GM12878 (cell line): ENCODE results near the gene SCRN2. TPM values are rescaled to one million over a fixed set of nuclear protein-coding genes. Genes with fewer than 3 reads are reported as not detected.

Source experiments
- ATAC-seq: fragments of 200-7000 bp; cut with Tn5 transposase; 3 replicates; pipeline ENCODE4 v1.9.1; 2020; ENCODE audit warnings: mild to moderate bottlenecking, moderate library complexity
- BruUV-seq: library from RNA; stranded (reverse); fragments of 400-500 nt; replicated peaks from 2 replicates; lab custom pipeline; 2021; lab: Mats Ljungman, UMichigan
- CTCF ChIA-PET: fragments of 300-600 bp; sonication (Branson Sonifier 250); formaldehyde crosslinking; extraction: SDS; loops from one replicate; lab custom pipeline; 2021; ENCODE audit warnings: inconsistent platforms; lab: Yijun Ruan, JAX
- POLR2A ChIA-PET: fragments of 350-600 bp; formaldehyde crosslinking; extraction: SDS; loops from one replicate; lab custom pipeline; 2021; ENCODE audit warnings: inconsistent platforms; lab: Charles Lee
- RAD21 ChIA-PET: fragments of 300-600 bp; sonication (Branson Sonifier 250); formaldehyde crosslinking; loops from one replicate; lab custom pipeline; 2023; ENCODE audit warnings: antibody characterized with exemption; ENCODE audit not compliant: unreplicated experiment; lab: Charles Lee
- SMC1A ChIA-PET: fragments of 300-600 bp; sonication (Branson Sonifier 250); formaldehyde crosslinking; loops from one replicate; lab custom pipeline; 2023; ENCODE audit not compliant: unreplicated experiment, uncharacterized antibody; lab: Charles Lee
- DNase-seq: peaks from one replicate; pipeline ENCODE4 v3.0.0-alpha.2; 2011; ENCODE audit warnings: low read depth, low spot score
- FAIRE-seq: peaks from 3 replicates; lab custom pipeline; 2011; peaks lifted over from hg19 to GRCh38; lab: Jason Lieb, UNC
- H2AFZ ChIP-seq: 2 replicates; pipeline ENCODE4 v1.6.0; 2011; ENCODE audit warnings: low read depth, low read length, control low read depth; ENCODE audit not compliant: control insufficient read depth
- H3K27ac ChIP-seq: 2 replicates; pipeline ENCODE4 v1.5.1; 2011; ENCODE audit warnings: control low read depth; ENCODE audit not compliant: control insufficient read depth, insufficient read depth
- H3K27me3 ChIP-seq, 2 experiments: replicated peaks in 1 of 2; 2 replicates each; pipeline versions ENCODE4 v1.6.0 to v1.6.1; 2011; ENCODE audit warnings: low read length in 1 of 2; ENCODE audit not compliant: control insufficient read depth in 2 of 2, insufficient read depth in 2 of 2
- H3K36me3 ChIP-seq, 2 experiments: 2 replicates each; pipeline ENCODE4 v1.5.1; 2011; ENCODE audit warnings: low read length in 1 of 2; ENCODE audit not compliant: control insufficient read depth in 2 of 2, insufficient read depth in 2 of 2
- H3K4me1 ChIP-seq: 2 replicates; pipeline ENCODE4 v1.6.1; 2011; ENCODE audit warnings: mild to moderate bottlenecking, low read length, moderate library complexity, mixed read lengths; ENCODE audit not compliant: control insufficient read depth, insufficient read depth
- H3K4me2 ChIP-seq: 2 replicates; pipeline ENCODE4 v1.6.0; 2011; ENCODE audit warnings: control low read depth; ENCODE audit not compliant: control insufficient read depth, insufficient read depth
- H3K4me3 ChIP-seq: fragments of 200-600 bp; sonication (generic); 2 replicates; pipeline ENCODE4 v1.5.1; 2016
- H3K79me2 ChIP-seq: 2 replicates; pipeline ENCODE4 v1.6.0; 2011; ENCODE audit warnings: low read length; ENCODE audit not compliant: control insufficient read depth, insufficient read depth
- H3K9ac ChIP-seq: 2 replicates; pipeline ENCODE4 v1.8.0; 2011; ENCODE audit warnings: low read length, control low read depth, mixed read lengths; ENCODE audit not compliant: control insufficient read depth, insufficient read depth
- H3K9me3 ChIP-seq: replicated peaks from 3 replicates; pipeline ENCODE4 v1.5.1; 2011; ENCODE audit warnings: mild to moderate bottlenecking, low read length; ENCODE audit not compliant: control insufficient read depth, insufficient read depth
- H4K20me1 ChIP-seq: 2 replicates; pipeline ENCODE4 v1.6.0; 2011; ENCODE audit not compliant: control insufficient read depth, insufficient read depth
- CHD1 ChIP-seq: IDR thresholded peaks from 2 replicates; pipeline ENCODE4 v1.6.1; 2012; ENCODE audit warnings: low read depth, low read length, improper control_type of control experiment
- IRF5 ChIP-seq: fragments of 450-650 bp; IDR thresholded peaks from 2 replicates; pipeline ENCODE4 v1.6.1; 2017; ENCODE audit warnings: borderline replicate concordance
- KLF5 ChIP-seq: fragments of 450-650 bp; IDR thresholded peaks from 2 replicates; pipeline ENCODE4 v1.6.1; 2014; ENCODE audit warnings: mild to moderate bottlenecking; ENCODE audit not compliant: partially characterized antibody
- MEF2B ChIP-seq: fragments of 450-650 bp; IDR thresholded peaks from 2 replicates; pipeline ENCODE4 v1.6.1; 2018; ENCODE audit warnings: mild to moderate bottlenecking, moderate library complexity; ENCODE audit not compliant: partially characterized antibody, poor library complexity, severe bottlenecking
- SKIL ChIP-seq: fragments of 450-650 bp; IDR thresholded peaks from 2 replicates; pipeline ENCODE4 v1.6.1; 2017; ENCODE audit warnings: mild to moderate bottlenecking, low read depth, inconsistent platforms; ENCODE audit not compliant: poor library complexity, severe bottlenecking
- SP1 ChIP-seq: IDR thresholded peaks from one replicate; pipeline ENCODE4 v1.6.1; 2011; ENCODE audit warnings: low read depth, low read length
- SPI1 ChIP-seq: IDR thresholded peaks from 2 replicates; pipeline ENCODE4 v1.6.1; 2011; ENCODE audit warnings: low read depth, mild to moderate bottlenecking, low read length, moderate library complexity, borderline replicate concordance; ENCODE audit not compliant: insufficient read depth
- SREBF2 ChIP-seq: IDR thresholded peaks from 2 replicates; pipeline ENCODE4 v1.6.1; 2012; ENCODE audit warnings: mild to moderate bottlenecking, low read length
- TCF12 ChIP-seq: IDR thresholded peaks from 2 replicates; pipeline ENCODE4 v1.6.1; 2011; ENCODE audit warnings: low read depth, mild to moderate bottlenecking, low read length
- TCF7 ChIP-seq: IDR thresholded peaks from 2 replicates; pipeline ENCODE4 v1.6.1; 2014; ENCODE audit warnings: antibody characterized with exemption, borderline replicate concordance
- WGBS: methylation state at CpG from one replicate; pipeline ENCODE4 v1.1.6; 2016; ENCODE audit warnings: low lambda C conversion rate; ENCODE audit not compliant: insufficient replicate concordance, insufficient coverage; ENCODE audit errors: missing lambda C conversion rate; 5-methylcytosine and 5-hydroxymethylcytosine counted together
- in situ Hi-C: fragments of 300-500 bp; cut with MboI; formaldehyde crosslinking; loops from 9 replicates; pipeline ENCODE4 v1.14.3; 2018; ENCODE audit warnings: mixed read lengths
- intact Hi-C: fragments of 100-400 bp; cut with micrococcal nuclease; formaldehyde crosslinking; loops from one replicate; pipeline ENCODE4 v1.14.2; 2022; ENCODE audit not compliant: unreplicated experiment
- polyA plus RNA-seq, 11 experiments: library from polyadenylated mRNA; depleted of rRNA in 4 of 11; unstranded in 6 of 11; stranded (reverse) in 5 of 11; fragments of >200 nt; fragmentation: Nextera tagmentation in 4 of 11; fragmentation: Illumina TruSeq in 1 of 11; extraction: Ambion mirVana in 4 of 11; extraction: Trizol in 1 of 11; gene quantifications; 1 replicate in 1 of 11; 2 replicates in 10 of 11; pipeline versions ENCODE4 v1.2.1 to v1.2.3, GENCODE V29; 2011 to 2016; ENCODE audit warnings: inconsistent platforms in 2 of 11, missing spikeins in 2 of 11, low read depth in 1 of 11
- total RNA-seq, 4 experiments: library from RNA; depleted of rRNA in 3 of 4; stranded (reverse); fragments of >200 nt in 3 of 4; fragmentation: Illumina TruSeq in 1 of 4; extraction: Trizol in 1 of 4; gene quantifications; 2 replicates each; pipeline versions ENCODE4 v1.2.1 to v1.2.3, GENCODE V29; 2013 to 2021

The SCRN2 gene
- total and polyA plus RNA-seq, 10 of the 15 experiments (the other 5 are each of a cell fraction or from before 2014, with no cell fraction given): 0.34 to 33.3 (median 20.1) TPM

- Histone ChIP-seq H3K27ac (no peak overlapping the region), H3K9me3 (no peaks in the 10 kb centered on the region), H4K20me1 (no peaks in the 10 kb centered on the region), H3K4me3 (no peak overlapping the region), H3K79me2 (no peaks in the 10 kb centered on the region), H3K4me1 (peaks cover 6% of the 10 kb centered on the region; the same call in 1 of the 2 replicates), H3K27me3 (peaks cover 4 to 8% of the 10 kb centered on the region in 2 experiments), H3K9ac (no peak overlapping the region), H2AFZ (no peak overlapping the region), H3K36me3 (no peaks in the 10 kb centered on the region), H3K4me2 (no peak overlapping the region)
- ChIA-PET RAD21 (no interaction called here), POLR2A (no interaction called here), CTCF (interaction anchor here (0.6 to 0.7 kb wide), 2 partner anchors 9 to 15 kb away, joined by 3 read pairs; no protein-coding TSS in a partner anchor), SMC1A (interaction anchor here (0.7 kb wide), 1 partner anchor 12 kb away, joined by 3 read pairs; no protein-coding TSS in a partner anchor)
- TF ChIP-seq SREBF2: no peak
- no peak for TF ChIP-seq TCF7
- no peak for TF ChIP-seq SP1
- TF ChIP-seq SKIL: no peak
- no peak for TF ChIP-seq SPI1
- no peak for TF ChIP-seq IRF5
- no peak for TF ChIP-seq KLF5
- no peak for TF ChIP-seq TCF12
- no peak for TF ChIP-seq MEF2B
- no peak for TF ChIP-seq CHD1
- intact Hi-C loops (no loop called here), in situ Hi-C loops (no loop called here)
- 5% methylated on average over 10 of the region's 11 CpGs for WGBS
- no peak for FAIRE-seq
- DNase-seq: no peak
- no TSS peak for BruUV-seq
- no peak for ATAC-seq
Observed at GRCh38 chr17:47875011-47875985, 34.2 kb upstream of the SCRN2 start.
